Measurements from ENCODE around the gene ADK. TPM values are rescaled to one million over a fixed set of nuclear protein-coding genes. Genes with fewer than 3 reads are reported as not detected.

The ADK gene
- total RNA-seq, 1 donor from 2014 or later: 62.0 TPM

GRCh38 chr10:74176380-74177139 lies 25.5 kb downstream of the ADK start:
- Histone ChIP-seq H3K9ac (ENCODE audit: low read length) (peak overlapping the region; percentile 96), H2AFZ (ENCODE audit: low read depth, low read length) (peak overlapping the region; percentile 92), H3K27me3 (ENCODE audit: insufficient read depth, low read length) (no peaks in the 10 kb centered on the region), H3K9me3 (ENCODE audit: insufficient read depth, low read depth, low read length) (no peaks in the 10 kb centered on the region), H3K4me3 (ENCODE audit: insufficient read depth, low read depth, low read length) (peak overlapping the region; percentile 94), H3K4me1 (ENCODE audit: insufficient read depth, low read length) (peaks cover 14% of the 10 kb centered on the region), H3K27ac (ENCODE audit: low read depth, low read length) (peak overlapping the region; percentile 96), H4K20me1 (ENCODE audit: insufficient read depth, low read length) (peaks cover 6% of the 10 kb centered on the region), H3K4me2 (ENCODE audit: low read length) (peak overlapping the region; percentile 90), H3K36me3 (ENCODE audit: insufficient read depth, low read length) (no peaks in the 10 kb centered on the region), H3K79me2 (ENCODE audit: insufficient read depth, low read length) (peaks cover 44% of the 10 kb centered on the region)
- H3K27me3 Mint-ChIP-seq (ENCODE audit: low read depth, unreplicated experiment): no peaks in the 10 kb centered on the region
- TF ChIP-seq EZH2 (IDR thresholded peaks at IDR 0.05; ENCODE audit: insufficient read depth, low read length) (no peak), CTCF (IDR thresholded peaks at IDR 0.05; ENCODE audit: insufficient read depth, low read depth, low read length) (no peak)
- no peaks in the 10 kb centered on the region for H3K9me3 Mint-ChIP-seq (ENCODE audit: unreplicated experiment)
- FAIRE-seq (no peak), DNase-seq (ENCODE audit: low read depth) (peak; percentile 86)
- peaks cover 2% of the 10 kb centered on the region for H3K36me3 Mint-ChIP-seq (ENCODE audit: low read depth, unreplicated experiment)
- peak overlapping the region; percentile 89 for H3K27ac Mint-ChIP-seq (ENCODE audit: unreplicated experiment)
- H3K4me1 Mint-ChIP-seq (ENCODE audit: low read depth, unreplicated experiment): peaks cover 16% of the 10 kb centered on the region
- H3K4me3 Mint-ChIP-seq (ENCODE audit: unreplicated experiment): peak overlapping the region; percentile 89

GRCh38 chr10:74177140-74177677 lies 26.2 kb downstream of the ADK start:
- Histone ChIP-seq H3K4me3 (ENCODE audit: insufficient read depth, low read depth, low read length) (peak overlapping the region; percentile 94), H4K20me1 (ENCODE audit: insufficient read depth, low read length) (peaks cover 10% of the 10 kb centered on the region), H2AFZ (ENCODE audit: low read depth, low read length) (peak overlapping the region; percentile 92), H3K4me2 (ENCODE audit: low read length) (peak overlapping the region; percentile 90), H3K27ac (ENCODE audit: low read depth, low read length) (peak overlapping the region; percentile 96), H3K79me2 (ENCODE audit: insufficient read depth, low read length) (peaks cover 50% of the 10 kb centered on the region), H3K4me1 (ENCODE audit: insufficient read depth, low read length) (peaks cover 14% of the 10 kb centered on the region), H3K9ac (ENCODE audit: low read length) (peak overlapping the region; percentile 96), H3K27me3 (ENCODE audit: insufficient read depth, low read length) (no peaks in the 10 kb centered on the region), H3K36me3 (ENCODE audit: insufficient read depth, low read length) (no peaks in the 10 kb centered on the region), H3K9me3 (ENCODE audit: insufficient read depth, low read depth, low read length) (no peaks in the 10 kb centered on the region)
- DNase-seq (ENCODE audit: low read depth) (no peak), FAIRE-seq (no peak)
- Mint-ChIP-seq H3K9me3 (ENCODE audit: unreplicated experiment) (no peaks in the 10 kb centered on the region), H3K27me3 (ENCODE audit: low read depth, unreplicated experiment) (no peaks in the 10 kb centered on the region), H3K27ac (ENCODE audit: unreplicated experiment) (peak overlapping the region; percentile 89), H3K4me3 (ENCODE audit: unreplicated experiment) (peak overlapping the region; percentile 89), H3K36me3 (ENCODE audit: low read depth, unreplicated experiment) (peaks cover 2% of the 10 kb centered on the region), H3K4me1 (ENCODE audit: low read depth, unreplicated experiment) (peaks cover 16% of the 10 kb centered on the region)
- TF ChIP-seq CTCF (IDR thresholded peaks at IDR 0.05; ENCODE audit: insufficient read depth, low read depth, low read length) (no peak), EZH2 (IDR thresholded peaks at IDR 0.05; ENCODE audit: insufficient read depth, low read length) (no peak)
